Keratinocyte (primary cell): Measurements from ENCODE around the gene METTL21A. TPM values are rescaled to one million over a fixed set of nuclear protein-coding genes. Genes with fewer than 3 reads are reported as not detected.

Experiments used
- DNase-seq: peaks from one replicate; pipeline ENCODE4 v3.0.0-alpha.2; 2011; ENCODE audit warnings: low read depth, missing footprints, low spot score
- FAIRE-seq: peaks from 2 replicates; lab custom pipeline; 2011; peaks lifted over from hg19 to GRCh38; lab: Jason Lieb, UNC
- H2AFZ ChIP-seq: 2 replicates; pipeline ENCODE4 v1.6.0; 2012; ENCODE audit warnings: low read length, control low read depth, inconsistent platforms; ENCODE audit not compliant: control insufficient read depth
- H3K27ac ChIP-seq: 2 replicates; pipeline ENCODE4 v1.5.1; 2011; ENCODE audit warnings: low read length; ENCODE audit not compliant: control insufficient read depth, insufficient read depth
- H3K27me3 ChIP-seq: 3 replicates; pipeline ENCODE4 v1.6.0; 2011; ENCODE audit warnings: low read length; ENCODE audit not compliant: control insufficient read depth, insufficient read depth; ENCODE audit errors: extremely low read depth
- H3K36me3 ChIP-seq, 2 experiments: 2 replicates in 1 of 2; 3 replicates in 1 of 2; pipeline ENCODE4 v1.5.1; 2011; ENCODE audit warnings: low read length in 2 of 2, mild to moderate bottlenecking in 1 of 2; ENCODE audit not compliant: control insufficient read depth in 2 of 2, insufficient read depth in 2 of 2; ENCODE audit errors: extremely low read depth in 1 of 2
- H3K4me1 ChIP-seq: 3 replicates; pipeline ENCODE4 v1.5.1; 2011; ENCODE audit warnings: low read length; ENCODE audit not compliant: control insufficient read depth, insufficient read depth; ENCODE audit errors: extremely low read depth
- H3K4me2 ChIP-seq: 3 replicates; pipeline ENCODE4 v1.6.0; 2011; ENCODE audit warnings: low read depth, low read length; ENCODE audit not compliant: control insufficient read depth, insufficient read depth; ENCODE audit errors: extremely low read depth
- H3K4me3 ChIP-seq, 3 experiments: fragments of 200-600 bp in 1 of 3; sonication (generic) in 1 of 3; 2 replicates in 2 of 3; 3 replicates in 1 of 3; pipeline ENCODE4 v1.5.1; 2011 to 2016; ENCODE audit warnings: low read length in 3 of 3, mild to moderate bottlenecking in 3 of 3, control low read depth in 2 of 3, inconsistent platforms in 1 of 3, low read depth in 1 of 3, mixed read lengths in 1 of 3, mixed run types in 1 of 3, moderate library complexity in 1 of 3; ENCODE audit not compliant: control insufficient read depth in 2 of 3, insufficient read depth in 2 of 3; ENCODE audit errors: extremely low read depth in 1 of 3
- H3K79me2 ChIP-seq: 2 replicates; pipeline ENCODE4 v1.6.0; 2012; ENCODE audit warnings: low read length; ENCODE audit not compliant: control insufficient read depth, insufficient read depth
- H3K9ac ChIP-seq: 3 replicates; pipeline ENCODE4 v1.6.0; 2011; ENCODE audit warnings: low read length; ENCODE audit not compliant: control insufficient read depth, insufficient read depth; ENCODE audit errors: extremely low read depth
- H3K9me1 ChIP-seq: 3 replicates; pipeline ENCODE4 v1.6.0; 2011; ENCODE audit warnings: low read length; ENCODE audit not compliant: control insufficient read depth, insufficient read depth; ENCODE audit errors: extremely low read depth
- H3K9me3 ChIP-seq: 2 replicates; pipeline ENCODE4 v1.5.1; 2012; ENCODE audit warnings: low read depth, low read length; ENCODE audit not compliant: control insufficient read depth
- H4K20me1 ChIP-seq: 3 replicates; pipeline ENCODE4 v1.6.0; 2011; ENCODE audit warnings: low read length; ENCODE audit not compliant: control insufficient read depth, insufficient read depth; ENCODE audit errors: extremely low read depth
- EZH2 ChIP-seq: IDR thresholded peaks from one replicate; pipeline ENCODE4 v1.6.1; 2012; ENCODE audit warnings: inconsistent platforms, mild to moderate bottlenecking, low read length, moderate library complexity
- dilution Hi-C: fragments of 300-500 bp; cut with MboI; formaldehyde crosslinking; loops from one replicate; pipeline ENCODE4 v1.7.0; 2020; ENCODE audit warnings: low sequenced_read_pairs; ENCODE audit not compliant: extremely low pct_ligation_motif_present
- polyA plus RNA-seq, 5 experiments: library from polyadenylated mRNA; depleted of rRNA in 3 of 5; stranded (reverse) in 3 of 5; stranded (forward) in 1 of 5; unstranded in 1 of 5; fragments of >200 nt; gene quantifications; 1 replicate in 1 of 5; 2 replicates in 3 of 5; 3 replicates in 1 of 5; pipeline versions ENCODE4 v1.2.1 to v1.2.3, GENCODE V29; 2011 to 2012; ENCODE audit warnings: missing spikeins in 2 of 5, low read depth in 1 of 5, low replicate concordance in 1 of 5
- TF ChIP-seq, protein P1 (sequence below), 3 experiments: IDR thresholded peaks in 1 of 3; conservative IDR thresholded peaks in 1 of 3; optimal IDR thresholded peaks in 1 of 3; 2 replicates in 2 of 3; 3 replicates in 1 of 3; pipeline versions ENCODE3 to v1.5.1; 2011; ENCODE audit warnings: low read length in 3 of 3, mild to moderate bottlenecking in 3 of 3, moderate library complexity in 2 of 3, control low read depth in 1 of 3, inconsistent platforms in 1 of 3; ENCODE audit not compliant: insufficient read depth in 2 of 3; ENCODE audit errors: extremely low read depth in 1 of 3

Gene METTL21A
- polyA plus RNA-seq, 1 donor (not counting 4 experiments of a cell fraction or from before 2014, with no cell fraction given) = 10.1 TPM

DNA sequence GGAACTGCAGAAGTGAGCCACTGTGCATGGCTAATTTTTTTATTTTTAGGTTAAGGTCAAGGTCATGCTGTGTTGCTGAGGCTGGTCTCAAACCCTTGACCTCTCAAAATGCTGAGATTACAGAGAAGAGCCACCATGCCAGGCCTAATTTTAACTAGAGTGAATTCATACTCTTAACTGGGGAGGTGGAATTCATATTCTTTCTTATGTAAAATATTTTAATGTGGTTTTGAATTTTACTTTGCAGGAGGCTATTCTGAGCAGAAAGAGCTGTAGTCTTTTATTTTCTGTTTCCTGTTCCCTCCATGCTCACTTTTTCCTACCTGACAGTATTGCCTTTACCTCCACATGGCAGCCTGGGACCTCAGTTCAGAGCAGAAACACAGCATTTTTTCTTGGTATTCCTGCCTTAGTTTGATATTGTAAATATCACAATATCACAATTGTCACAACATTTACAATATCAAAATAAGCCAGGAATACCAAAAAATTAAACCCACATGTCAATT is 49.1 kb upstream of the METTL21A start:
- Histone ChIP-seq H3K36me3 (no peaks in the 10 kb centered on the region), H3K27me3 (no peaks in the 10 kb centered on the region), H3K4me3 (no peak overlapping the region), H3K4me2 (no peak overlapping the region), H3K4me1 (no peaks in the 10 kb centered on the region), H4K20me1 (no peaks in the 10 kb centered on the region), H3K79me2 (no peaks in the 10 kb centered on the region), H3K9me3 (no peaks in the 10 kb centered on the region), H2AFZ (no peak overlapping the region), H3K27ac (no peak overlapping the region), H3K9ac (no peak overlapping the region), H3K9me1 (no peaks in the 10 kb centered on the region)
- DNase-seq (no peak), FAIRE-seq (no peak)
- dilution Hi-C loops = no loop called here
- TF ChIP-seq, protein P1, sequence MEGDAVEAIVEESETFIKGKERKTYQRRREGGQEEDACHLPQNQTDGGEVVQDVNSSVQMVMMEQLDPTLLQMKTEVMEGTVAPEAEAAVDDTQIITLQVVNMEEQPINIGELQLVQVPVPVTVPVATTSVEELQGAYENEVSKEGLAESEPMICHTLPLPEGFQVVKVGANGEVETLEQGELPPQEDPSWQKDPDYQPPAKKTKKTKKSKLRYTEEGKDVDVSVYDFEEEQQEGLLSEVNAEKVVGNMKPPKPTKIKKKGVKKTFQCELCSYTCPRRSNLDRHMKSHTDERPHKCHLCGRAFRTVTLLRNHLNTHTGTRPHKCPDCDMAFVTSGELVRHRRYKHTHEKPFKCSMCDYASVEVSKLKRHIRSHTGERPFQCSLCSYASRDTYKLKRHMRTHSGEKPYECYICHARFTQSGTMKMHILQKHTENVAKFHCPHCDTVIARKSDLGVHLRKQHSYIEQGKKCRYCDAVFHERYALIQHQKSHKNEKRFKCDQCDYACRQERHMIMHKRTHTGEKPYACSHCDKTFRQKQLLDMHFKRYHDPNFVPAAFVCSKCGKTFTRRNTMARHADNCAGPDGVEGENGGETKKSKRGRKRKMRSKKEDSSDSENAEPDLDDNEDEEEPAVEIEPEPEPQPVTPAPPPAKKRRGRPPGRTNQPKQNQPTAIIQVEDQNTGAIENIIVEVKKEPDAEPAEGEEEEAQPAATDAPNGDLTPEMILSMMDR (optimal IDR thresholded peaks at IDR 0.05 in 1 of 3, IDR thresholded peaks at IDR 0.05 in 1 of 3, conservative IDR thresholded peaks at IDR 0.05 in 1 of 3; ENCODE audit: extremely low read depth in 1 of 3, insufficient read depth in 2 of 3, low read length in 3 of 3) = no peak
- no peak for TF ChIP-seq EZH2

DNA sequence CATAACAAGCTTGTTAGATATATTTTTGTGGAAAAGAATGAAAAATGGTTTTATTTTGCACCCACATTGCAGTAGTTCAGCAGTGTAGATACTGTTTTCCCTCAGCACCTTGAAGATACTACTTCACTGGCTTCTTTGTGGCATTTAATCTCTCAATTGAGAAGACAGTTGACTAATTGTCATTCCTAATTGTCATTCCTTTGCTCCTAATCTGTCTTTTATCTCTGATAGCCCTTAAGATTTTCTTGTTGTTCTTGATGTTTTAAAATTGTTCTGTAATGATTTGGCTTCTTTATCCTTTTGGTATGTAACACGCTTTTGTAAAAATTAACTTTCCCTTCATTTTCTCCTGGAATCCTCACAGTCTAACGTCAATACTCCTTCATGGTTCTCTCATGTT is 48.2 kb upstream of the METTL21A start:
- no peaks in the 10 kb centered on the region for H3K79me2 ChIP-seq
- DNase-seq = no peak
- no peaks in the 10 kb centered on the region for H3K27me3 ChIP-seq
- no peak overlapping the region for H3K4me3 ChIP-seq
- no peaks in the 10 kb centered on the region for H3K4me1 ChIP-seq
- H3K4me2 ChIP-seq = no peak overlapping the region
- H3K9me1 ChIP-seq = no peaks in the 10 kb centered on the region
- no peak for TF ChIP-seq EZH2
- TF ChIP-seq, protein P1 (optimal IDR thresholded peaks at IDR 0.05 in 1 of 3, IDR thresholded peaks at IDR 0.05 in 1 of 3, conservative IDR thresholded peaks at IDR 0.05 in 1 of 3; ENCODE audit: extremely low read depth in 1 of 3, insufficient read depth in 2 of 3, low read length in 3 of 3) = no peak
- H3K9ac ChIP-seq = no peak overlapping the region
- no peak for FAIRE-seq
- dilution Hi-C loops = no loop called here
- H4K20me1 ChIP-seq = no peaks in the 10 kb centered on the region
- H3K9me3 ChIP-seq = no peaks in the 10 kb centered on the region
- no peak overlapping the region for H3K27ac ChIP-seq
- H2AFZ ChIP-seq = no peak overlapping the region
- H3K36me3 ChIP-seq = no peaks in the 10 kb centered on the region
